OCI-LY1 (cell line): Measurements from ENCODE around the gene RAD51B.

Experiments used
- H2AFZ ChIP-seq: fragments of 200-600 bp; sonication (generic), shearing (Covaris generic); 2 replicates; pipeline ENCODE4 v1.6.0; 2014; ENCODE audit warnings: antibody characterized with exemption, mild to moderate bottlenecking, low read length
- H3F3A ChIP-seq: fragments of 200-600 bp; sonication (generic), shearing (Covaris generic); 2 replicates; pipeline ENCODE4 v1.6.0; 2014; ENCODE audit warnings: mild to moderate bottlenecking, antibody characterized with exemption, low read length, moderate library complexity; ENCODE audit not compliant: insufficient read depth
- H3K27ac ChIP-seq: fragments of 200-600 bp; sonication (generic); 2 replicates; pipeline ENCODE4 v1.5.1; 2014; ENCODE audit warnings: low read length, mixed run types, mild to moderate bottlenecking, low read depth; ENCODE audit not compliant: poor library complexity, severe bottlenecking
- H3K27me3 ChIP-seq: fragments of 200-600 bp; sonication (generic); 2 replicates; pipeline ENCODE4 v1.6.0; 2014; ENCODE audit warnings: antibody characterized with exemption, mild to moderate bottlenecking, low read length, moderate library complexity; ENCODE audit not compliant: insufficient read depth
- H3K36me3 ChIP-seq: fragments of 200-600 bp; sonication (generic); 2 replicates; pipeline ENCODE4 v1.6.1; 2014; ENCODE audit warnings: mild to moderate bottlenecking, antibody characterized with exemption, low read length, moderate library complexity, mixed read lengths; ENCODE audit not compliant: insufficient read depth
- H3K4me1 ChIP-seq: fragments of 200-600 bp; sonication (generic); 2 replicates; pipeline ENCODE4 v1.5.1; 2014; ENCODE audit warnings: mild to moderate bottlenecking, low read length, moderate library complexity; ENCODE audit not compliant: insufficient read depth, severe bottlenecking
- H3K4me2 ChIP-seq: fragments of 200-600 bp; sonication (generic), shearing (Covaris generic); 2 replicates; pipeline ENCODE4 v1.6.1; 2014; ENCODE audit warnings: low read length
- H3K4me3 ChIP-seq: fragments of 200-600 bp; sonication (generic); 2 replicates; pipeline ENCODE4 v1.5.1; 2014; ENCODE audit warnings: low read length, low read depth, mild to moderate bottlenecking, mixed read lengths; ENCODE audit not compliant: poor library complexity, severe bottlenecking
- H3K79me2 ChIP-seq: fragments of 200-600 bp; shearing (Covaris generic); 2 replicates; pipeline ENCODE4 v1.6.1; 2016; ENCODE audit warnings: mixed run types, low read length, mixed read lengths; ENCODE audit not compliant: insufficient read depth
- H3K9ac ChIP-seq: fragments of 200-600 bp; sonication (generic), shearing (Covaris generic); 2 replicates; pipeline ENCODE4 v1.6.1; 2014; ENCODE audit warnings: mild to moderate bottlenecking, low read length, mixed read lengths
- H3K9me2 ChIP-seq: fragments of 200-600 bp; sonication (generic), shearing (Covaris generic); 2 replicates; pipeline ENCODE4 v1.6.1; 2014; ENCODE audit warnings: low read depth, mild to moderate bottlenecking, low read length, mixed read lengths
- H3K9me3 ChIP-seq: fragments of 200-600 bp; shearing (Covaris generic); 2 replicates; pipeline ENCODE4 v1.6.1; 2014; ENCODE audit warnings: low read length, mixed read lengths
- H4K20me1 ChIP-seq: fragments of 200-600 bp; sonication (generic), shearing (Covaris generic); 2 replicates; pipeline ENCODE4 v1.6.0; 2016; ENCODE audit warnings: mild to moderate bottlenecking, low read length; ENCODE audit not compliant: insufficient read depth
- CTCF ChIP-seq: fragments of 200-600 bp; sonication (generic), shearing (Covaris generic); IDR thresholded peaks from 2 replicates; pipeline ENCODE4 v1.5.1; 2017; ENCODE audit warnings: mild to moderate bottlenecking, antibody characterized with exemption, low read length, moderate library complexity, mixed read lengths
- EZH2 ChIP-seq: fragments of 200-600 bp; sonication (generic), shearing (Covaris generic); IDR thresholded peaks from 2 replicates; pipeline ENCODE4 v1.8.0; 2017; ENCODE audit warnings: borderline replicate concordance, mixed run types, mild to moderate bottlenecking, antibody characterized with exemption, low read length, moderate library complexity, mixed read lengths

Gene RAD51B

GRCh38 chr14:68274725-68275124 lies 455.1 kb downstream of the RAD51B start:
- peak overlapping the region; percentile 53 for H3K4me2 ChIP-seq
- no peaks in the 10 kb centered on the region for H3K79me2 ChIP-seq
- H3K36me3 ChIP-seq = no peaks in the 10 kb centered on the region
- H3F3A ChIP-seq = 0 out of 2 replicates have a peak, but pooled peaks cover 9% of the 10 kb centered on the region
- no peaks in the 10 kb centered on the region for H3K9me2 ChIP-seq
- no peaks in the 10 kb centered on the region for H3K9me3 ChIP-seq
- no peaks in the 10 kb centered on the region for H3K27me3 ChIP-seq
- peaks cover 98% of the 10 kb centered on the region for H3K4me1 ChIP-seq
- H3K27ac ChIP-seq = peak overlapping the region; percentile 99
- no peak for TF ChIP-seq EZH2
- TF ChIP-seq CTCF = peak; percentile 16; the same call in 1 of the 2 replicates
- H3K9ac ChIP-seq = peak overlapping the region; percentile 60
- no peak overlapping the region for H2AFZ ChIP-seq
- H3K4me3 ChIP-seq = no peak overlapping the region
- H4K20me1 ChIP-seq = no peaks in the 10 kb centered on the region

GRCh38 chr14:68278576-68279436 lies 459.2 kb downstream of the RAD51B start:
- H3F3A ChIP-seq = 0 out of 2 replicates have a peak, but pooled peaks cover 9% of the 10 kb centered on the region
- H3K9me3 ChIP-seq = no peaks in the 10 kb centered on the region
- H3K27me3 ChIP-seq = no peaks in the 10 kb centered on the region
- H3K4me1 ChIP-seq = peaks cover 100% of the 10 kb centered on the region
- peak overlapping the region; percentile 99 for H3K27ac ChIP-seq
- peak overlapping the region; percentile 72 for H3K4me2 ChIP-seq
- no peaks in the 10 kb centered on the region for H3K79me2 ChIP-seq
- no peak for TF ChIP-seq CTCF
- TF ChIP-seq EZH2 = no peak
- H3K9ac ChIP-seq = peak overlapping the region; percentile 84
- H3K4me3 ChIP-seq = peak overlapping the region; percentile 52
- no peaks in the 10 kb centered on the region for H3K9me2 ChIP-seq
- no peak overlapping the region for H2AFZ ChIP-seq
- no peaks in the 10 kb centered on the region for H3K36me3 ChIP-seq
- H4K20me1 ChIP-seq = no peaks in the 10 kb centered on the region

GRCh38 chr14:68279437-68279720 lies 459.8 kb downstream of the RAD51B start:
- Histone ChIP-seq H3F3A (0 out of 2 replicates have a peak, but pooled peaks cover 9% of the 10 kb centered on the region), H3K4me1 (peaks cover 100% of the 10 kb centered on the region), H3K27ac (peak overlapping the region; percentile 99), H2AFZ (no peak overlapping the region), H3K4me3 (peak overlapping the region; percentile 52), H3K27me3 (no peaks in the 10 kb centered on the region), H3K9ac (peak overlapping the region; percentile 84), H3K9me3 (no peaks in the 10 kb centered on the region), H3K36me3 (no peaks in the 10 kb centered on the region), H3K9me2 (no peaks in the 10 kb centered on the region), H3K79me2 (no peaks in the 10 kb centered on the region), H4K20me1 (no peaks in the 10 kb centered on the region), H3K4me2 (peak overlapping the region; percentile 72)
- TF ChIP-seq CTCF = no peak
- no peak for TF ChIP-seq EZH2
